Epidermal melanocyte (primary cell): ENCODE measurements around the gene IQCF6.
"Not testable (repeated sequence)": the region's sequence is repeated elsewhere in the genome, so short reads cannot be mapped to it uniquely, and the experiment has no call there.

Experiments
- DNase-seq: peaks from one replicate; pipeline ENCODE4 v3.0.0; 2011; ENCODE audit warnings: low spot score; ENCODE audit not compliant: insufficient read length

IQCF6 gene

GRCh38 chr3:51773529-51774056, 5.4 kb downstream of the IQCF6 start:
- DNase-seq = no peak

DNA sequence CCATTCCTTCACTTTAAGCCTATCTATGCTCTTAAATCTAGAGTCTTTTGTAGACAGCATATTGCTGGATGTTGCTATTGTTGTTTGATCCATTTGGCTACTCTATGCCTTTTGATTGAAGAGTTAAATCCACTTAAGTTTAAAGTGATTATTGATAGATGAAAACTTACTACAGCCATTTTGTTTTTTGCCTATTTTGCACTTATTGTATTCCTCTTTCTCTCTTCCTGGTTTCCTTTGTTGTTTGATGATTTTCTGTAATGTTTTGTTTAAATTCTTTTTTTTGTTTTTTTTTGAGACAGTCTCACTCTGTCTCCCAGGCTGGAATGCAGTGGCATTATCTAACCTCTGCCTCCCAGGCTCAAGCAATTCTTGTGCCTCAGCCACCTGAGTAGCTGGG, 19.8 kb downstream of the IQCF6 start:
- no peak for DNase-seq

GRCh38 chr3:51753763-51754750, 25.0 kb downstream of the IQCF6 start:
- DNase-seq = not testable (repeated sequence)

- DNase-seq = no peak
These were observed 27.8 kb downstream of the IQCF6 start for GRCh38 chr3:51751287-51751686.

DNA sequence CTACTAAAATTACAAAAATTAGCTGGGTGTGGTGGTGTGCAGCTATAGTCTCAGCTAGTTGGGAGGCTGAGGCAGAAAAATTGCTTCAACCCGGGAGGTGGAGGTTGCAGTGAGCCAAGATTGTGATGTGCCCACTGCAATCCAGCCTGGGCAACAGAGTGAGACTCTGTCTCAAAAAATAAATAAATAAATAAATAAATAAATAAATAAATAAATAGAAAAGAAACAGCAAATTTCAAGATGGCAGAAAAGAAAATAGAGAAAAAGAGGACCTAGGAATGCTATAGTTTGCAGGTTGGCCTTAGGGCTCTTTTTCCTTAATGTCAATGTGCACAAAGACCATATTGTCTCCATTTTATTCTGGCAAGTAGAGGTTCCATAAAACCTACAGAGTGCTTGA, 28.2 kb downstream of the IQCF6 start:
- DNase-seq = no peak

GRCh38 chr3:51748327-51748726, 30.7 kb downstream of the IQCF6 start:
- no peak for DNase-seq

DNA sequence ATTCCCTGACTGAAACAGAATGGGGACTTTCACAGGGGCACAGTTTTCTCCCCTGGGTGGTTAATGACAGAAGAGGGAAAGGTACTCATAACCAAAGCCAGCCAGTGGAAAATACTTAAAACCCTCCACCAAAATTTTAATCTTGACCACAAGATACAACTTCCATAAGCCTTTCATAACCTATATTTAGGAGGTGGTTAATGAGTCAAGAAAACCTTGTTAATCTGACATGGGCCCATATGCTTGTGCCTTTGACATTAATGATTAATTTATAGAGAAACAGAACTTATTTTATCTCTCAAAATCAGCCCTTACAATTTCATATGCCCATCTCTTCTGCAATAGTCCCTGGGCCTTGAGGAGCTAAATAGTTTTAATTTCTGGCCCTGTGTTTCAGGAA, 31.2 kb downstream of the IQCF6 start:
- no peak for DNase-seq

- not testable (repeated sequence) for DNase-seq
These were observed 36.1 kb downstream of the IQCF6 start for GRCh38 chr3:51742978-51743377.

GRCh38 chr3:51742320-51742719, 36.7 kb downstream of the IQCF6 start:
- not testable (repeated sequence) for DNase-seq

GRCh38 chr3:51739110-51739509, 39.9 kb downstream of the IQCF6 start:
- DNase-seq = no peak

GRCh38 chr3:51735950-51736349, 43.1 kb downstream of the IQCF6 start:
- DNase-seq = no peak

GRCh38 chr3:51735039-51735438, 44.0 kb downstream of the IQCF6 start:
- DNase-seq = no peak

GRCh38 chr3:51734572-51734907, 44.5 kb downstream of the IQCF6 start:
- no peak for DNase-seq

GRCh38 chr3:51733859-51734571, 45.0 kb downstream of the IQCF6 start:
- DNase-seq = no peak

DNA sequence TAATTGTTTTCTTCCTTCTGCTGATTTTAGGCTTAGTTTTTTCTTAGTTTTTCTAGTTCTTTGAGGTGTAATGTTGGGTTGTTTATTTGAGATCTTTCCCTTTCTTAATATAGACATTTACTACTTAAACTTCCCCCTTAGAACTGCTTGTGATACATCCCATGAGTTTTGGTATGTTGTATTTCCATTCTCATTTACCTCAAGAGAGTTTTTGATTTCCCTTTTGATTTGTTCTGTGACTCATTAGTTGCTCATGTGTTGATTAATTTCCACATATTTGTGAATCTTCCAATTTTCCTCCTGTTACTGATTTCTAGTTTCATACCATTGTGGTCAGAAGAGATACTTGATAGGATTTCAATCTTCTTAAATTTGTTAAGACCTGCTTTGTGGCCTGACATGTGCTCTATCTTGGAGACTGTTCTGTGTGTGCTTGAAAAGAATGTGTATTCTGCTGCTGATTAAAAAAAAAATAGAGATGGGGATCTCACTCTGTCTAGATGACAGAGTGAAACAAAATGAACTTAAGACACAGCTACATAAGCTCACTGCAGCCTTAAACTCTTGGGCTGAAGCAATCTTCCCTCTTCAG, 49.9 kb downstream of the IQCF6 start:
- DNase-seq = no peak
